ENCODE results near the gene FLT3. TPM values are rescaled to one million over a fixed set of nuclear protein-coding genes. Genes with fewer than 3 reads are reported as not detected.

Gene FLT3
- total and polyA plus RNA-seq, 2 donors (not counting 1 experiment from before 2014, with no cell fraction given): 0.13 to 0.42 TPM

- Histone ChIP-seq H3K27me3 (replicated peaks in 1 of 4; ENCODE audit: control extremely low read depth in 1 of 4, control insufficient read depth in 3 of 4, insufficient read depth in 4 of 4, low read length in 3 of 4) (peaks cover 0 to 71% (median 51%) of the 10 kb centered on the region in 4 experiments), H3K9me3 (ENCODE audit: control extremely low read depth in 1 of 3, control insufficient read depth in 2 of 3, insufficient read depth in 1 of 3, low read length in 2 of 3) (peaks cover 0 to 7% (median 0%) of the 10 kb centered on the region in 3 donors), H3K4me1 (ENCODE audit: control insufficient read depth in 2 of 2, insufficient read depth in 2 of 2, low read length in 2 of 2) (peaks cover 35 to 41% of the 10 kb centered on the region in 2 donors), H3K27ac (ENCODE audit: low read length in 2 of 2) (no peak overlapping the region), H3K9ac (ENCODE audit: low read length) (no peak overlapping the region), H3K4me3 (ENCODE audit: control extremely low read depth in 1 of 5, extremely low read depth in 1 of 5, insufficient read depth in 1 of 5, low read depth in 2 of 5, low read length in 4 of 5) (no peak overlapping the region), H4K20me1 (ENCODE audit: control insufficient read depth, insufficient read depth, low read length, poor library complexity, severe bottlenecking) (no peaks in the 10 kb centered on the region), H3K79me2 (ENCODE audit: control insufficient read depth, insufficient read depth, low read length) (no peaks in the 10 kb centered on the region), H3K36me3 (replicated peaks in 1 of 2; ENCODE audit: control extremely low read depth in 1 of 2, control insufficient read depth in 1 of 2, extremely low read depth in 1 of 2, insufficient read depth in 2 of 2, low read length in 1 of 2) (no peaks in the 10 kb centered on the region), H3K4me2 (replicated peaks; ENCODE audit: low read depth, low read length, poor library complexity, severe bottlenecking) (peak overlapping the region; percentile 66), H2AFZ (ENCODE audit: insufficient read depth, low read depth, low read length, poor library complexity, severe bottlenecking) (peak overlapping the region; percentile 33)
- ChIA-PET CTCF (interaction anchor here (1.3 to 10.8 kb wide), 9 partner anchors 10 to 620 kb away, joined by 3 to 327 read pairs (median 4); no protein-coding TSS in a partner anchor), POLR2A (no interaction called here)
- 77% methylated on average over 7 of the region's 11 CpGs for WGBS (ENCODE audit: insufficient coverage)
- DNase-seq: peak; percentile 26
- no peak for ATAC-seq (ENCODE audit: low read depth)
- peaks cover 30% of the 10 kb centered on the region for H3K4me1 Mint-ChIP-seq
- no peak overlapping the region for H3K27ac Mint-ChIP-seq
- peak overlapping the region; percentile 81 for H3K4me3 Mint-ChIP-seq
- H3K9me3 Mint-ChIP-seq (ENCODE audit: insufficient read depth): no peaks in the 10 kb centered on the region
- intact Hi-C loops (cut with micrococcal nuclease): no loop called here
- TF ChIP-seq CTCF (IDR thresholded peaks at IDR 0.05) (no peak), EZH2 (IDR thresholded peaks at IDR 0.05; ENCODE audit: borderline replicate concordance, insufficient read depth, low read depth, low read length, poor library complexity, severe bottlenecking) (no peak)
- peaks cover 66% of the 10 kb centered on the region for H3K27me3 Mint-ChIP-seq
These were observed 119.2 kb downstream of the FLT3 start for GRCh38 chr13:27981006-27981708.
